AG09319 (cell line): ENCODE results near the gene PDE10A.
"Not testable (repeated sequence)": the region's sequence is repeated elsewhere in the genome, so short reads cannot be mapped to it uniquely, and the experiment has no call there.

Source experiments
- DNase-seq: peaks from one replicate; pipeline ENCODE4 v3.0.0-alpha.2; 2010; ENCODE audit warnings: low read depth; ENCODE audit errors: extremely low read depth
- CTCF ChIP-seq: IDR thresholded peaks from 2 replicates; pipeline ENCODE4 v1.5.1; 2011; ENCODE audit warnings: low read depth, mild to moderate bottlenecking, inconsistent platforms, low read length, moderate library complexity

The PDE10A gene

DNA sequence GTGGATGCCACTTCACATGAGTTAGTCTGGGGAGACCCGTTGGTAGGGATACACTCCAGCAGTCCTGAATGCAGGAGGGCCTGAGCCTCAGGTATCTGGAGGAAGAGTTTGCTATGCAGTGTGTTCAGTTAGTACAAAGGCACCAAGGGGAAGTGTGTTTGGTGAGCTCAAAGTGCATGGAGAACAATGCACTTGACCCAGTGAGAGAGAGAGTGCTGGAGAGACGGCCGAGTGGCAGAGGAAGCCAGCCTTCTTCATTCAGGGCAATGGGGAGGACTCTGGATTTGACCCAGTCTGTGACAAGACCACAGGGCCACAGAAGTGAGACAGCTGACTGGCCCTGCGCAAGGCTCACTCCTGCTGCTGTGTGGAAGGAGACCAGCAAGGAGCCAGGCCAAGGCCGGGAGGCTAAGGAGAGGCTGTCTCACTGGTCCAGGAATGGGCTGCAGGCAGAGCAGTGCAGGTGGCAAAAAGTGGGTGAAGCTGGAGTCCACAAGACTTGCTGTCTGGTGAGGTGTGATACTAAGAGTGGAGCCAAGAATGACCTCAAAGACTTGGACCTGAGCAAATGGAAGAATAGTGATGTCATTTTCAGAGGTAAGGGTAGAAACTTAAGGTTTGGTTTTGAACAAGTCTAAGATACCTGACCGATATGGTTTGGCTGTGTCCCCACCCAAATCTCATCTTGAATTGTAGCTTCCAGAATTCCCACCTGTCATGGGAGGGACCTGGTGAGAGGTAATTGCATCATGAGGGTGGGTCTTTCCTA is 38.0 kb downstream of the PDE10A start:
- TF ChIP-seq CTCF = no peak
- DNase-seq = no peak

DNA sequence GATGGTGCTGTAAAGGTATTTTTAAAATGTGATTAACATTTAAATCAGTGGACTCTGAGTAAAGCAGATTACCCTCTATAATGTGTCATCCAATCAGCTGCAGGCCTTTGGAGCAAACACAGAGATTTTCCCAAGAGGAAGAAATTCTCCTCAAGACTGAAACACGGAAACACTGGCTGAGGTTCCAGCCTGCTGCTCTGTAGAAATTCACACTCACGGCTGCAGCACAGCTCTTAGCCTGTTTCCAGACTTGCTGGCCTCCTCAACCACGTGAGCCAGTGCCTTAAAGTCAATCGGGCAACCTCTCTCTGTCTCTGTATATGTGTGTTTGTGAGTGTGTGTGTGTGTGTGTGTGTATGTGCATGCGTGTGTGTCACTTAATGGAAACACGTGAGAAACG is 41.1 kb downstream of the PDE10A start:
- no peak for TF ChIP-seq CTCF
- no peak for DNase-seq

DNA sequence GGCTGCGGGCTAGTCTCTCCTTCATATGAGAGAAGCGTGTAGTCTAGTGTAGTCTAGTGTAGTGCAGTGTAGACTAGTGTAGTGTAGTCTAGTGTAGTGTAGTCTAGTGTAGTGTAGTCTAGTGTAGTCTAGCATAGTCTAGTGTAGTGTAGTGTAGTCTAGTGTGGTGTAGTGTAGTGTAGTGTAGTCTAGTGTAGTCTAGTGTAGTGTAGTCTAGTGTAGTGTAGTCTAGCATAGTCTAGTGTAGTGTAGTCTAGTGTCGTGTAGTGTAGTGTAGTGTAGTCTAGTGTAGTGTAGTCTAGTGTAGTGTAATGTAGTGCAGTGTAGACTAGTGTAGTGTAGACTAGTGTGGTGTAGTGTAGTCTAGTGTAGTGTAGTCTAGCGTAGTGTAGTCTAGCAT is 44.1 kb downstream of the PDE10A start:
- DNase-seq = not testable (repeated sequence)

DNA sequence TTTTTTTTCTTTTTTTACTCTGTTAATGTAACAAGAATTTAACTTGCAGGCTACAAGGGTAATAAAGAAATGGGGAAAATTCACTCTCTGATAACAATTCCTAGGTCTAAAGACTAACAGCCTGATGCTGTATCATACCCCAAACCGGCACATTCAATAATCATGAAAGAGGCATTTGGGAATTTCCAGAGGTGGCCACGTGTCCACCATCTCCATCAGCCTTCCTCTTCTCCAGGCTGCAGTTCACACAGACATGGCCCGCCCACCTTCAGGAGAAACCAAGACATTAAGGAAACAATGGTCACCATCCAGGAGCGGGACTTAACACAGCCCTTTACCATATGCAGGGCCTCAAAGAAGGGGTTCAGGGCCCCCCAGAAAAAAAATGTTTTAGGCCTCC is 44.8 kb downstream of the PDE10A start:
- TF ChIP-seq CTCF = no peak
- DNase-seq = no peak

DNA sequence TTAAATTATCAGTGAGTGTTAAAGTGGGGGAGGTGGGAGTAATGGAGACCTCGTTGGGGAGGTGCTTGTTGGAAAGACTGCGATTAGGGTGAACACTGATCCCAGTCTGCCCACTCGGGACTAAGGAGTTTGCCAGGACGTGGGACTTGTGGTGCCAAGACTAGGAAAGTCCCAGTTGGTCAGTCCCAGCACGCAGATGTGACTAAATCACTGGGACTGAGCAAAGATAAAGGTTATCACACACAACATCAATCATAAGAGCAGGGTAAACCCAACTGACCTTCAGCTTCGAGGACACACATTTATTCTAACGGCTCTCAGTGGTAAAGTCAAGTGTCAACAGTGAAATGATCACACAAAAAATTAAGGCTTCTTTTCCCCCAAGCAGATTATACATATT is 45.5 kb downstream of the PDE10A start:
- no peak for DNase-seq
- TF ChIP-seq CTCF = no peak

DNA sequence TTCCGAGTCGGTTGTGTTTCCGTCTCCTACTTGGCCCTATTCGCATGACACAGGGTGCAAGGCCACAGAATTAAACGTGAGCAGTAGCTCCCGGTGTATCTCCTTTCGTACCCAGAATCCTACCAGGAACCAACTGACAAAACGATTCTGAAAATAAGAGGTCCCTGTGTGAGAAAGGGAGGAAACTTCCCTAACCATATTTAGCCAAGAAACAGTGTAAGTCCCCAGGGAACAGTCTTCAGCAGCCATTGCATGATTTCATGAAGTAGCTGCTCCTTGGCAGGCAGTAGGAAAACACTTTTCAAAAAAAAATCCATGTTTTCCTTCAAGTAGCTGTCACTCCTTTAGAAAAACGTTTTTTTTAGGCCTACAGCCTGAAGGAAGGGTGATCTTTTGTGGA is 46.9 kb downstream of the PDE10A start:
- no peak for TF ChIP-seq CTCF

DNA sequence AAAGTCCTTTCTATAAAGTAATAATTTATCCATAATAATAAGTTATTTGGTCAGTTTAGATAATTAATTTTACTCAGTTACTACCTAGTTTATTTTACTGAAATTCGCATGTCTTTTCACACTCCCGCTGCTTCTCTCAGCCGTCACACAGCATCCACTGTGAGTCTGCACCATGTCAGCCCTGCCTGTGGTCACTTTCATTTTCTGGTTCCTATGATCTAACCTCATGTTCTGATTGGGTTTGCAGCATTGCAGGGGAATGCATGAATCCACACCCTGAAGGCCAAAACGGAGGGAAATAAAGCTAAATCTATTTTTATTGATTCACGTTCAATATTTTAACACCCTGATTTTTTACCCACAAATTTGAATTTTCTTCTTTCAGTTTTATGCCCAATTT is 47.4 kb downstream of the PDE10A start:
- TF ChIP-seq CTCF = no peak
- no peak for DNase-seq

More for the DNA sequence above, 46.9 kb downstream of the PDE10A start:
- DNase-seq = no peak

GRCh38 chr6:165611294-165611693 is 51.7 kb downstream of the PDE10A start:
- no peak for DNase-seq
- no peak for TF ChIP-seq CTCF

DNA sequence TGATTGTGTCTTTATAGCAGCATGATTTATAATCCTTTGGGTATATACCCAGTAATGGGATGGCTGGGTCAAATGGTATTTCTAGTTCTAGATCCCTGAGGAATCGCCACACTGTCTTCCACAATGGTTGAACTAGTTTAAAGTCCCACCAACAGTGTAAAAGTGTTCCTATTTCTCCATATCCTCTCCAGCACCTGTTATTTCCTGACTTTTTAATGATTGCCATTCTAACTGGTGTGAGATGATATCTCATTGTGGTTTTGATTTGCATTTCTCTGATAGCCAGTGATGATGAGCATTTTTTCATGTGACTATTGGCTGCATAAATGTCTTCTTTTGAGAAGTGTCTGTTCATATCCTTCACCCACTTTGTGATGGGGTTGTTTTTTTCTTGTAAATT is 54.5 kb downstream of the PDE10A start:
- not testable (repeated sequence) for DNase-seq
